SK-N-SH treated with all-trans-retinoic acid at 6 μM for 48 hours (cell line): ENCODE data around the gene FGF3.

Source experiments
- ATAC-seq: fragments of 200-7000 bp; cut with Tn5 transposase; 3 replicates; pipeline ENCODE4 v1.9.1; 2020; ENCODE audit warnings: mild to moderate bottlenecking, moderate library complexity
- ARNTL ChIP-seq: fragments of 450-650 bp; formaldehyde crosslinking; IDR thresholded peaks from 2 replicates; pipeline ENCODE4 v1.5.0; 2020; ENCODE audit warnings: low read depth, mild to moderate bottlenecking, moderate library complexity, borderline replicate concordance
- BACH2 ChIP-seq: fragments of 250-450 bp; sonication (Bioruptor Pico); IDR thresholded peaks from 2 replicates; pipeline ENCODE4 v1.9.0; 2021; ENCODE audit warnings: mild to moderate bottlenecking, borderline replicate concordance
- CREB5 ChIP-seq: fragments of 250-450 bp; sonication (Bioruptor Pico); IDR thresholded peaks from 2 replicates; pipeline ENCODE4 v1.5.1; 2020; ENCODE audit warnings: low read depth, mild to moderate bottlenecking, moderate library complexity
- CSDC2 ChIP-seq: fragments of 250-450 bp; sonication (Bioruptor Pico); IDR thresholded peaks from 2 replicates; pipeline ENCODE4 v1.5.0; 2020; ENCODE audit warnings: mild to moderate bottlenecking, moderate library complexity
- CSRNP3 ChIP-seq: fragments of 250-450 bp; sonication (Bioruptor Pico); IDR thresholded peaks from 2 replicates; pipeline ENCODE4 v1.5.1; 2021; ENCODE audit warnings: mild to moderate bottlenecking, moderate library complexity
- ESRRG ChIP-seq: fragments of 250-450 bp; sonication (Bioruptor Pico); IDR thresholded peaks from 2 replicates; pipeline ENCODE4 v1.6.1; 2021; ENCODE audit warnings: mild to moderate bottlenecking
- GLIS3 ChIP-seq: fragments of 250-450 bp; sonication (Bioruptor Pico); IDR thresholded peaks from 2 replicates; pipeline ENCODE4 v1.5.0; 2020; ENCODE audit warnings: mild to moderate bottlenecking, moderate library complexity
- ISL1 ChIP-seq: fragments of 250-450 bp; sonication (Bioruptor Pico); IDR thresholded peaks from 2 replicates; pipeline ENCODE4 v2.1.2; 2022; ENCODE audit warnings: mild to moderate bottlenecking, moderate library complexity
- OSR1 ChIP-seq: fragments of 250-450 bp; sonication (Bioruptor Pico); IDR thresholded peaks from 2 replicates; pipeline ENCODE4 v1.8.0; 2022; ENCODE audit warnings: moderate library complexity, mild to moderate bottlenecking, inconsistent platforms
- PATZ1 ChIP-seq: fragments of 250-450 bp; sonication (Bioruptor Pico); IDR thresholded peaks from 2 replicates; pipeline ENCODE4 v1.8.0; 2020; ENCODE audit warnings: mild to moderate bottlenecking, moderate library complexity, borderline replicate concordance
- POU6F1 ChIP-seq: fragments of 250-450 bp; sonication (Bioruptor Pico); IDR thresholded peaks from 2 replicates; pipeline ENCODE4 v1.8.0; 2021; ENCODE audit warnings: low read depth, mild to moderate bottlenecking, moderate library complexity, borderline replicate concordance
- PPARA ChIP-seq: fragments of 250-450 bp; sonication (Bioruptor Pico); IDR thresholded peaks from 2 replicates; pipeline ENCODE4 v1.5.0; 2020; ENCODE audit warnings: mild to moderate bottlenecking, borderline replicate concordance
- RARB ChIP-seq: fragments of 250-450 bp; sonication (Bioruptor Pico); IDR thresholded peaks from 2 replicates; pipeline ENCODE4 v1.8.0; 2021; ENCODE audit warnings: mild to moderate bottlenecking, moderate library complexity
- SNAI2 ChIP-seq: fragments of 250-450 bp; sonication (Bioruptor Pico); IDR thresholded peaks from 2 replicates; pipeline ENCODE4 v1.5.0; 2020; ENCODE audit warnings: mild to moderate bottlenecking, moderate library complexity
- TCF4 ChIP-seq: fragments of 250-450 bp; sonication (Bioruptor Pico); IDR thresholded peaks from 2 replicates; pipeline ENCODE4 v1.8.0; 2021; ENCODE audit warnings: mild to moderate bottlenecking, moderate library complexity, borderline replicate concordance
- TOX ChIP-seq: fragments of 250-450 bp; sonication (Bioruptor Pico); IDR thresholded peaks from 2 replicates; pipeline ENCODE4 v1.8.0; 2021; ENCODE audit warnings: mild to moderate bottlenecking, moderate library complexity, borderline replicate concordance
- TSHZ2 ChIP-seq: fragments of 250-450 bp; sonication (Bioruptor Pico); IDR thresholded peaks from 2 replicates; pipeline ENCODE4 v1.5.0; 2020; ENCODE audit warnings: mild to moderate bottlenecking, moderate library complexity
- ZC3H10 ChIP-seq: fragments of 250-450 bp; sonication (Bioruptor Pico); IDR thresholded peaks from 2 replicates; pipeline ENCODE4 v1.5.1; 2021; ENCODE audit warnings: mild to moderate bottlenecking, moderate library complexity
- ZFP3 ChIP-seq: fragments of 250-450 bp; sonication (Bioruptor Pico); IDR thresholded peaks from 2 replicates; pipeline ENCODE4 v1.5.0; 2020; ENCODE audit warnings: mild to moderate bottlenecking, moderate library complexity
- ZFP30 ChIP-seq: fragments of 450-650 bp; formaldehyde crosslinking; IDR thresholded peaks from 2 replicates; pipeline ENCODE4 v1.5.0; 2022; ENCODE audit warnings: mild to moderate bottlenecking, moderate library complexity
- ZNF565 ChIP-seq: fragments of 450-650 bp; formaldehyde crosslinking; conservative IDR thresholded peaks from 2 replicates; pipeline ENCODE4 v1.5.0; 2020; ENCODE audit warnings: low read depth, mild to moderate bottlenecking, moderate library complexity
- ZNF70 ChIP-seq: fragments of 450-650 bp; formaldehyde crosslinking; IDR thresholded peaks from 2 replicates; pipeline ENCODE4 v1.5.0; 2020; ENCODE audit warnings: mild to moderate bottlenecking, moderate library complexity
- ZNF8 ChIP-seq: fragments of 450-650 bp; formaldehyde crosslinking; IDR thresholded peaks from 2 replicates; pipeline ENCODE4 v1.5.0; 2020; ENCODE audit warnings: mild to moderate bottlenecking, moderate library complexity

FGF3 gene

GRCh38 chr11:69787457-69787856 lies 31.8 kb downstream of the FGF3 start:
- ATAC-seq, result no peak
- no peak for TF ChIP-seq CSDC2 (CRISPR knock-in tag)
- no peak for TF ChIP-seq SNAI2 (CRISPR knock-in tag)
- no peak for TF ChIP-seq TCF4 (CRISPR knock-in tag)
- no peak for TF ChIP-seq ZNF565
- no peak for TF ChIP-seq PPARA
- TF ChIP-seq CSRNP3 (CRISPR knock-in tag), result no peak
- no peak for TF ChIP-seq RARB (CRISPR knock-in tag)
- TF ChIP-seq POU6F1 (CRISPR knock-in tag), result no peak
- TF ChIP-seq ZNF70, result no peak
- TF ChIP-seq ZC3H10 (CRISPR knock-in tag), result no peak
- TF ChIP-seq OSR1 (CRISPR knock-in tag), result no peak
- no peak for TF ChIP-seq GLIS3 (CRISPR knock-in tag)
- TF ChIP-seq, all 23 proteins: peak for 0

GRCh38 chr11:69781241-69781640 lies 38.0 kb downstream of the FGF3 start:
- TF ChIP-seq PPARA (no peak), ZNF565 (no peak), ESRRG (no peak), ZFP3 (CRISPR knock-in tag) (no peak), OSR1 (CRISPR knock-in tag) (no peak), CREB5 (CRISPR knock-in tag) (no peak), ZFP30 (CRISPR knock-in tag) (no peak), GLIS3 (CRISPR knock-in tag) (no peak)
- no peak for ATAC-seq

GRCh38 chr11:69778373-69778772 lies 40.8 kb downstream of the FGF3 start:
- TF ChIP-seq PATZ1, result no peak
- no peak for TF ChIP-seq ZNF8 (CRISPR knock-in tag)
- no peak for TF ChIP-seq ARNTL (CRISPR knock-in tag)
- TF ChIP-seq ZFP30 (CRISPR knock-in tag), result no peak
- no peak for TF ChIP-seq ZNF565
- TF ChIP-seq SNAI2 (CRISPR knock-in tag), result no peak
- no peak for TF ChIP-seq TOX
- no peak for TF ChIP-seq OSR1 (CRISPR knock-in tag)
- TF ChIP-seq BACH2 (CRISPR knock-in tag), result no peak
- no peak for TF ChIP-seq ISL1 (CRISPR knock-in tag)
- no peak for TF ChIP-seq POU6F1 (CRISPR knock-in tag)
- ATAC-seq, result no peak

- no peak; the same call in 2 of the 3 replicates for ATAC-seq
- no peak for TF ChIP-seq TSHZ2
- TF ChIP-seq GLIS3 (CRISPR knock-in tag), result no peak
- TF ChIP-seq ESRRG, result no peak
- no peak for TF ChIP-seq TOX
- no peak for TF ChIP-seq ZNF70
- no peak for TF ChIP-seq RARB (CRISPR knock-in tag)
- TF ChIP-seq POU6F1 (CRISPR knock-in tag), result no peak
- no peak for TF ChIP-seq BACH2 (CRISPR knock-in tag)
- TF ChIP-seq ZFP3 (CRISPR knock-in tag), result no peak
Measured at GRCh38 chr11:69775163-69775755, 44.0 kb downstream of the FGF3 start, which contains the start of gene FGF4. FGF4 (minus strand) TSS chr11:69775341; CDS start chr11:69775084, 257 bp downstream.
